CD4-positive, alpha-beta T cell treated with Interleukin-1 beta for 1 hour (primary cell): ENCODE measurements around the gene NMRK2.
"Not testable (repeated sequence)": the region's sequence is repeated elsewhere in the genome, so short reads cannot be mapped to it uniquely, and the experiment has no call there.

Experiments used
- DNase-seq, 2 donors: peaks; one replicate each; pipeline ENCODE4 v3.0.0-alpha.2; 2020 to 2022

NMRK2 gene

DNA sequence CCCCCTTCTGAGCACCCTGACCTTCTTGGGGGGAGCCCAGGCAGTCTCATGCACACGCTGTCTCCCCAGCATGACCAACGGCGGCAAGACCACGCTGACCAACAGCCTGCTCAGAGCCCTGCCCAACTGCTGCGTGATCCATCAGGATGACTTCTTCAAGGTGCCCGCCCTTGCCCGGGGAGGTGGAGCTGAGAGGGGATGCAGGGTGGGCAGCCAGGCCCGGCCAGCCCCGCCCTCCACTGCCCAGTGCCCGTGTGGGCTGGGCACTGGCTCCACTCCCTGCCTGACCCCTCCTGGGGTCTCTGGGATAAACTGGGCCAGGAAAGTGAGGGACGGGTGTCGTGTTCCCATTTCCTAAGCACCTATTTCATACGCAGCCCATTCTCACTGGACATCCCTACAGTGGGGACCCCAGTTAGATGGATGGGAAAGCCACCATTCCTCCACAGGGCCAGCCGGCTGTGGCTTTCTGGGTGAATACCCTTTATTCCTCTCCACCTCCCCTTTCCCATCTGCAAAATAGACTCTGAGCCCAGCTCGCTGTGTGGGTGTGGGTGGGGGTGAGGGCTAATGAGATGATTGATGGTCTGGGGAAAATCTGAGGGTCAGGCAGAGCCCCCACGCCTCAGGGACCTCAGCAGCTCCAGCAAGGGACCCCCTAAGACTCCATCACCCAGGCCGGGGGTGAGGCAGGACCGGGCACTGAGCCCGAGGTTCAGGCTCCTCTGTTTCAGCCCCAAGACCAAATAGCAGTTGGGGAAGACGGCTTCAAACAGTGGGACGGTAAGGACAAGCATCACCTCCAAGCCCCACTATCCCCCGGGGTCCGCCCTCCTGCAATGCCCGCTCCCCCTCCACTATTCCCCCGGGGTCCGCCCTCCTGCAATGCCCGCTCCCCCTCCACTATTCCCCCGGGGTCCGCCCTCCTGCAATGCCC is 3.9 kb downstream of the NMRK2 start:
- no peak for DNase-seq

DNA sequence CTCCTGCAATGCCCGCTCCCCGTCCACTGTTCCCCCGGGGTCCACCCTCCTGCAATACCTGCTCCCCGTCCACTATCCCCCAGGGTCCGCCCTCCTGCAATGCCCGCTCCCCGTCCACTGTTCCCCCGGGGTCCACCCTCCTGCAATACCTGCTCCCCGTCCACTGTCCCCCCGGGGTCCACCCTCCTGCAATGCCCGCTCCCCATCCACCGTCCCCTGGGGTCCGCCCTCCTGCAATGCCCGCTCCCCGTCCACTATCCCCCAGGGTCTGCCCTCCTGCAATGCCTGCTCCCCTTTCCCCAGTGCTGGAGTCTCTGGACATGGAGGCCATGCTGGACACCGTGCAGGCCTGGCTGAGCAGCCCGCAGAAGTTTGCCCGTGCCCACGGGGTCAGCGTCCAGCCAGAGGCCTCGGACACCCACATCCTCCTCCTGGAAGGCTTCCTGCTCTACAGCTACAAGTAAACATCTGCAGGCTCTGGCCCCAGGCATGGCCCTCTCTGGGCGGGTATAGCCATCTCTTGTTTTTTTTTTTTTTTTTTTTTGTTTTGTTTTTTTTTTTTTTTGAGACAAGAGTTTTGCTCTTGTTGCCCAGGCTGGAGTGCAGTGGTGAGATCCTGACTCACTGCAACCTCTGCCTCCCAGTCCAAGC is 5.6 kb downstream of the NMRK2 start:
- not testable (repeated sequence) for DNase-seq

DNA sequence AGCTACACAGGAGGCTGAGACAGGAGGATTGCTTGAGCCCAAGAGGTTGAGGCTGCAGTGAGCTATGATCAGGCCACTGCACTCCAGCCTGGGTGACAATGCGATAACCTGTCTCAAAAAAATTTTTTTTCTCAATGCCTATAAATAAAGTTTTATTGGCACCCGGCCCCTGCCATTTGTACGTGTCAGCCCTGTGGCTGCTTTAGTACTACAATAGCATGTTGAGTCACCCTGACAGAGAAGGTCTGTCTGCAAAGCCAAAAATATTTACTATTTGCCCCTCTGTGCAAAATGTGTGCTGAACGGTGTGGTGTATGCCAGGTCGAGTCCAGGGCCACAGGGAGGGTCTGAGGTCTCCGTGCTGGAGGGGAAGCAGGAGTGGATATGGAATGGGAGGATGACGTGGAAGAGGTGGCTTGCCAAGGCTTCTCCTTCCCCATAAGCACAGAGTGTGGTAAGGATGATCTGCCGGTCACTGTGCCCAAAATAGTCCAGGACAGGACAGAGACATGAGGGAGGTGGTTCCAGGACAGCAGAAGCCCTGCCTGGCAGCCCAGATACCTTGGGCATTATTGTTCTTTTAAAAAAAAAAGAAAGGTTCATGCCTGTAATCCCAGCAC is 10.0 kb downstream of the NMRK2 start:
- no peak for DNase-seq

DNA sequence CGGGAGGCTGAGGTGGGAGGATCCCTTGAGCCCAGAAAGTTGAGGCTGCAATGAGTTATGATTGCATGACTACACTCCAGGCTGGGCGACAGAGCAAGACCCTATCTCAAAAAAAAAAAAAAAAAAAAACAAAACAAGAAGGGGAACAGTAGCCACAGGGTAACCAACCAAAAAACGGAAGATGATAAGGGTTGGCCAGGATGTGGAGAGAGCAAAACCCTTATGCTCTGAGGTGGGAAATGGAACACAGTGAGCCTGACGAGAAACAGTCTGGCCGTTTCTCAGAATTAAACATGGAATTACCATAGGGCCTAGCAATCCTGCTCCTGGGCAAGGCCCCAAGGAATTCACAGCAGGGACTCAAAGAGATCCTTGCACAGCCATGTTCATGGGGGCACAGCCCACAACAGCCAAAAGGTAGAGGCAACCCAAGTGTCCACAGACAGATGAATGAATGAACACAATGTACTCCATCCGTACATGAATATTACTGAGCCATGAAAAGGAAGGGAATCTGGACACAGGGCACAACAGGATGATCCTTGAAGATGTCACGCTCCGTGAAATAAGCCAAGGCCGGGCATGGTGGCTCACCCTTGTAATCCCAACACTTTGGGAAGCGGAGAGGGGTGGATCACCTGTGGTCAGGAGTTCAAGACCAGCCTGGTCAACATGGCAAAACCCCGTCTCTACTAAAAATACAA is 11.3 kb downstream of the NMRK2 start:
- DNase-seq = no peak

DNA sequence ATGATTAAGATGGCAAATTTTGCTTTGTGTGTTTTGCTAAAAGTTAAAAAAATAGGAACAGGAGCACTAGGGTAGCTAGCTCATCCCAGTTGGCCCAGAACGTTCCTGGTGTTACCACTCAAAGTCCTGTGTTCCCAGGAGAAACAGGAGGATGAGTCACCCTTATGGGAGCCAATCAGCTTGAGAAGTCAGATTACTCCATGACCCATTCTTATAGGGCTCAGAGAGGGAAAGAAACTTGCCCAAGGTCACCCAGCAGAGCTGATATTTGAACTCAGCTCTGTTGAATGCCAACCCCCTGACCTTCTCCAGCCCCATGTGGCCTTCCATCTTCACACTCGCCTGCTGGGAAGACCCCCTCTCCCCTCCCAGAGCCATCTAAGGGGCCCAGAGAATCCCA is 13.0 kb downstream of the NMRK2 start:
- DNase-seq = no peak

- DNase-seq = not testable (repeated sequence)
Observed at GRCh38 chr19:3947316-3947933, 14.6 kb downstream of the NMRK2 start.

- no peak for DNase-seq
Observed at GRCh38 chr19:3949294-3949693, 16.4 kb downstream of the NMRK2 start.

DNA sequence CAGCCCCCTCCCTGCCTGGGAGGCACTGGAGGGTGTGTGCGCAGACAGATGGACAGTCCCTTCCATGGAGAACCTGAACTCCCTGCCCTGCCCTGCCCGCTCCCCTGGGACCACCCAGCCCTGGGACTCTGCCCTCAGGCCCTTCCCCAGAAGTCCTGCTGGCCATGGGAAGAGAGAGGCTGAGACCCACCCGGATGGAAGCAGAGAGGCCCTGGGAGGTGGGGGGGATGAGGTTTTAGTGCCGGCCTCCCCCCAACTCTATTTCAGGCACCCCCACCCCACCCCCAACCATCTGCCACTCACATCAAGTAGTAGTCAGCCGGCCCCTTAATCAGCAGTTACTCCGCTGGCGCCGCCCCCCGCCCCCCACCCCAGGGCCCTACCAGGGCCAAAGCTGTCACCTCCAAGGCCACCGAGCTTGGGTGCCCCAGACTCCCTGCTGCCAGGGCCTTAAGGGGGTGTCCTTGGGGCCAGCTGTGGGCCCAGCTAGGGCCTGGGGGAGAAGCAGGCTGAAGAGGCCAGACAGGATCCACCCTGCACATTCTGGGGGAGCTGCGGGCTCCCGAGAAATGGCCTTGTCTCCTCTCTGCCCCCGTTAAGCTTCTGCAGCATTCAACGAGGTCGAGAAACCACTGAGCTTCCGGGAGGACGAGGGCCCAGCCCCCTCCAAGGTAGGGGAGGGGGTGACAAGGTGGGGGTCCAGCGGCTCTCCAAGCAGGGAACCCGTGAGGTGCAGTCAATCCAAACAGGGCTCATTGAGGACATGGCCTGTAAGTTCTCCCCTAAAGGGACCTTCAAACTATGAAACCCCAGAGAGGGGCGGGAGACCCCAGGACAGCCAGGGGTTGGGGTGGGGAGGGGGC is 17.4 kb downstream of the NMRK2 start:
- no peak for DNase-seq

GRCh38 chr19:3950871-3951861 is 18.3 kb downstream of the NMRK2 start:
- DNase-seq = no peak

GRCh38 chr19:3952755-3953276 is 19.9 kb downstream of the NMRK2 start:
- not testable (repeated sequence) for DNase-seq

- DNase-seq = no peak
Observed at GRCh38 chr19:3954107-3954506, 21.2 kb downstream of the NMRK2 start.

DNA sequence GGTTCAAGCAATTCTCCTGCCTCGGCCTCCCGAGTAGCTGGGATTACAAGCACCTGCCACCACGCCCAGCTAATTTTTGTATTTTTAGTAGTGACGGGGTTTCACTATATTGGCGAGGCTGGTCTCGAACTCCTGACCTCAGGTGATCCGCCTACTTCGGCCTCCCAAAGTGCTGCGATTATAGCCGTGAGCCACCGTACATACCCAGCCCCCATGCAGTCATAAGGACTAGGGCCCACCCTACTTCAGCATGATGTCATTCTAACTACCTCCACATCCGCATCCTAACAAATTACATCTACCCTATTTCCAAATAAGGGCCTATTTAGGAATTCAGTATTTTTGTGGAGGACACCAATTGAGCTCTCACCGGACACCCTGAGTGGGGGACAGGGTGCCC is 22.4 kb downstream of the NMRK2 start:
- DNase-seq = not testable (repeated sequence)

GRCh38 chr19:3955688-3956087 is 22.8 kb downstream of the NMRK2 start:
- DNase-seq = no peak

- DNase-seq = no peak
Observed at GRCh38 chr19:3958836-3959765, 26.2 kb downstream of the NMRK2 start.

GRCh38 chr19:3959766-3960131 is 26.9 kb downstream of the NMRK2 start:
- no peak for DNase-seq

DNA sequence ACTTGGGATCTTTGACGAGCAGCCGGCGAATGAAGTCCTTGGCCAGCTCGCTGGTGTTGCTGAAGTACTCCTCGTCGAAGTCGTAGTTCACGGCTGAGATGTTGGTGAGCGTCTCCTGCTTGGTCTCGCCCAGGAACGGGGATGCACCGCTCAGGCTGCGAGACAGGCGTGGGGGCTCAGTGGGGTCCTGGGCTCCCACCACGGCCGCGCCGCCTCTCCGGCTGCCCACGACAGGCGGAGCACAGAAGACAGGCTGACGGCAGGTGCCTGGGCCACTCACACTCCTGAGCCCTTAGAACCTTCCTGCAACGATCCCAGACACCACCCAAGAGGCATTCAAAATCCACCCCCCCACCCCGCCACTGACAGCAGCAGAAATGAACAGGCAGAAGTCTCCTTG is 28.1 kb downstream of the NMRK2 start:
- no peak for DNase-seq

GRCh38 chr19:3963458-3964255 is 30.8 kb downstream of the NMRK2 start:
- DNase-seq = no peak
